ENCODE data around the gene SLC22A14. TPM values are rescaled to one million over a fixed set of nuclear protein-coding genes. Genes with fewer than 3 reads are reported as not detected.

SLC22A14 gene
- total and polyA plus RNA-seq, 9 of the 15 experiments (the other 6 are each of a cell fraction or from before 2014, with no cell fraction given): 0.03 to 0.07 TPM; not detected in 7

- TF ChIP-seq SMARCC2 (IDR thresholded peaks at IDR 0.05; ENCODE audit: low read depth): peak; percentile 100
- peak; percentile 64 for TF ChIP-seq CREB1 (IDR thresholded peaks at IDR 0.05)
- peak; percentile 84; the same call in 1 of the 2 replicates for TF ChIP-seq CREB1 (CRISPR knock-in tag; IDR thresholded peaks at IDR 0.05)
- TF ChIP-seq YY1 (IDR thresholded peaks at IDR 0.05; ENCODE audit: borderline replicate concordance in 1 of 3, control insufficient read depth in 1 of 3, extremely low read depth in 1 of 3, insufficient read depth in 3 of 3, insufficient read length in 1 of 3, insufficient replicate concordance in 2 of 3, low read depth in 1 of 3, low read length in 2 of 3): peak; percentile 41 to 84 (median 68)
- TF ChIP-seq KDM5B (IDR thresholded peaks at IDR 0.05; ENCODE audit: insufficient replicate concordance, low read depth, low read length): peak; percentile 93
- no peak for TF ChIP-seq POU5F1 (IDR thresholded peaks at IDR 0.05; ENCODE audit: borderline replicate concordance, low read depth, low read length, partially characterized antibody)
- no peak for TF ChIP-seq ZNF764 (CRISPR knock-in tag; IDR thresholded peaks at IDR 0.05; ENCODE audit: low read depth)
- TF ChIP-seq PTTG1 (tag; IDR thresholded peaks at IDR 0.05; ENCODE audit: low read depth): no peak
- no peak for TF ChIP-seq HBP1 (CRISPR knock-in tag; IDR thresholded peaks at IDR 0.05)
- no peak for TF ChIP-seq ESRRB (CRISPR knock-in tag; IDR thresholded peaks at IDR 0.05; ENCODE audit: borderline replicate concordance)
- TF ChIP-seq TFAP4 (CRISPR knock-in tag; IDR thresholded peaks at IDR 0.05; ENCODE audit: borderline replicate concordance): peak; percentile 93
- peak; percentile 77; the same call in 1 of the 2 replicates for TF ChIP-seq SMAD3 (CRISPR knock-in tag; conservative IDR thresholded peaks at IDR 0.05)
- no peak for TF ChIP-seq KDM1A (IDR thresholded peaks at IDR 0.05)
- TF ChIP-seq TOE1 (IDR thresholded peaks at IDR 0.05; ENCODE audit: borderline replicate concordance): peak; percentile 96
- 0 out of 2 replicates have a peak, but pooled peaks have one; percentile 49 for TF ChIP-seq TOE1 (CRISPR knock-in tag; IDR thresholded peaks at IDR 0.05; ENCODE audit: borderline replicate concordance, low read depth)
- no peak for TF ChIP-seq TGIF2 (CRISPR knock-in tag; IDR thresholded peaks at IDR 0.05)
- TF ChIP-seq ZNF79 (CRISPR knock-in tag; IDR thresholded peaks at IDR 0.05; ENCODE audit: low read depth): no peak
- TF ChIP-seq ZNF347 (CRISPR knock-in tag; IDR thresholded peaks at IDR 0.05; ENCODE audit: low read depth): no peak
- peak; percentile 43 for TF ChIP-seq TCF3 (CRISPR knock-in tag; IDR thresholded peaks at IDR 0.05)
- TF ChIP-seq ZNF174 (CRISPR knock-in tag; IDR thresholded peaks at IDR 0.05): no peak
- no peak for TF ChIP-seq POLR3G (IDR thresholded peaks at IDR 0.05; ENCODE audit: extremely low read depth, insufficient read length, insufficient replicate concordance)
- peak; percentile 89; the same call in 1 of the 2 replicates for TF ChIP-seq NR1H2 (CRISPR knock-in tag; IDR thresholded peaks at IDR 0.05)
- TF ChIP-seq CBFB (CRISPR knock-in tag; IDR thresholded peaks at IDR 0.05): peak; percentile 95
- TF ChIP-seq KDM4B (IDR thresholded peaks at IDR 0.05; ENCODE audit: borderline replicate concordance in 2 of 2, low read depth in 1 of 2): peak in 1 of 2 experiments; percentile 79; a peak in 1 of 4 replicates
- TF ChIP-seq NFIX (CRISPR knock-in tag; IDR thresholded peaks at IDR 0.05; ENCODE audit: low read depth): no peak
- no peak for TF ChIP-seq BMI1 (IDR thresholded peaks at IDR 0.05; ENCODE audit: low read length)
These were observed 64.7 kb downstream of the SLC22A14 start, which contains the start of gene XYLB (continued) for GRCh38 chr3:38346587-38347410.

All from K562 (cell line).